Measurements from ENCODE around the gene PTBP2.

PTBP2 gene

DNA sequence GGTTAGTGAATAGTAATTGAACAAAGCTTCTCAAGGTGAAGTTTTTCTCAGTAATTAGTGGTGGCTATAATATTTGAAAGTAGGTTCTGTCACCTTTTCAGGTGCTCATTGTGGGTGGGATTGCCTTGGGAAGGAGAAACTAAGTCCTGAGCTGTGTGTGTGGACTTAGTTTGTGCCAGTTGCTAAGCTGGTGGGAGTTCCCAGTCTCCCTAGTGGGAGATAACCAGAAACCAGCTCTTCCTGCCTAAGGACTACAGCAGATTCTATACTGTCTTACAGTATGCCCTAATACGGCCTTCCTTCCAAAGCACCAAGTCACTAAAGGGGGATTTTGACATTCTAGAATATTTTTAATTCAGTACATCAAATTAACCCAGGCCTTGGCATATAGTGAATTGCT, 94.3 kb downstream of the PTBP2 start:
- in situ Hi-C loops (cut with HindIII; ENCODE audit: low sequenced_read_pairs) = no loop called here

DNA sequence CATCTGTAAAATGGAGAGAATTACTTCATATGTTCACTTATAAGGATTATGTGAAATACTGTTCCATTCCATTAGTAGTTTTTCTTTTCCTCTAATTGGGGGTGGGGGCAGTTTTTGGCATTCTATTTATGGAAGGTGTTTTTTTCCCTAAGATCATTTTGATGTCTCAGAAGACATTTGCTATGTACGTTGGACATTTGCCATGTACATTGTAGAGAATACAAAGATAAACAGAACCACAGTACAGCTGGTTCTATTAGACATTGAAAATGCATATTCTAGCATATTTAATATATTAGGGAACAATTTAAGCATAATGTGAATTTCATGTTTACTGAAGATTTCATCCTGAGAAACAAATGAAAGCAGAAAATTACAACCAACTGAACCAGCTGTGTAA, 98.5 kb downstream of the PTBP2 start:
- in situ Hi-C loops (cut with HindIII; ENCODE audit: low sequenced_read_pairs) = no loop called here

DNA sequence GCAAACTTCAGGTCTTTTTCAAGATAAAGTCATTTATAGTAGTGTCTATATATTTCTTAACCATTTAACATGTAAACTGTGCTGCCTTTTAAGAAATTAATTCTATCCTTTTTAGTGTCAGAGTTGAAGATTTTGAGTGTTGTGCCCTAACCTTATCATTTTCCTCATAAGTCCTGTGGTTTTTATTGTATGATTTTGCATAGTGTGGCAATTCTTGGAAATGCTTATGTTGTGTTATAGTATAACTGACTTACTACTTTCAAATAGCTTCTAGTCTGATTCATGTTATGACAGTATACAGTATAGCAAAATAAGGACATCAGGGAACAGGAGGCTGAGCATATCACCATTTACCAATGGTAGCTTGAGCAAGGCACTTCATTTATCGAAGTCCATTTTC, 99.1 kb downstream of the PTBP2 start:
- in situ Hi-C loops (cut with HindIII; ENCODE audit: low sequenced_read_pairs) = no loop called here

DNA sequence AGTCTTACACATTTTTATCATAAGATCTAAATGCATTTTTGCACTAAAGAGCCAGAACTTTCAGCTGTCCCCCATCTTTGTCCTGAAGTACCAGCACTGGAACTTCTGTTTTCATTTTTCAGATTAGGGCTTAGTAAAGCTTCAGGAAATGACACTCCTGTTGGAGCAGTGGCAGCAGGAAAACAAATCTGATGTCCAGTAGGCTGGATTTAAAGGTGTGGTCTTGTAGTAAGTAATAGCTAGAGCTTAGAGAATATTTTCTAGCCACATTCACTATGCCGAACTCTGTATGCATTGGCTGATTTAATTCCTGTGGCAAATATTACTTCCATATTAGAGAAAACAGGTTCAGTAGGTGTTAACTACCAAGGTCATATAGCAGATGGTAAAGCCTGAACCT, 103.6 kb downstream of the PTBP2 start:
- in situ Hi-C loops (cut with HindIII; ENCODE audit: low sequenced_read_pairs) = no loop called here

DNA sequence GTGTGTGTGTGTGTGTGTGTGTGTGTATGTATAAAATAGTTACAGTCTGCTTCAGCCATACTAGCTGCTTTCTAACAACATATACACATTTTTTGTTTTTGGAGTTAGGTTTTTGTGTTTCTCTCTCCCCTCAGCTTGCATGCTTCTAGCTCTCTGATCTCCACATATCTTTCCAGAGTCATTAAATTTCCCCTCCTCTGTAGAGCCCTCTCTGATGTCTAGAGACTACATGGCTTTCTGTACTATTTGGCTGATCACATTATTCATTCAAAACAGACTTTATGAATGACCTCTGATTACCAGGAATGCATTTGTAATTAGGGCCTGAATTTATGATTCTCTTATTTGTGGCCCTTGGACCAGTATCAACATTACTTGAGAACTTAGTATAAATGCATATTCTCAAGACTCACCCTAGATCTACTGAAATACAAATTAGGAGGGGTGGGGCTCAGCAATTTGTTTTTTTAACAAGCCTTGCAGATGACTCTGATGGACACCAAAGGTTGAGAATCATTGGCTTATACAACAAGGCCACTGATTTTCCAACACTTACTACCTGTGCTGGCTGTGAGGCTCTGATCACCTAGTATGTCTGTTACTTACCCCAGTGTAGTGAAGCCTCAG, 104.5 kb downstream of the PTBP2 start:
- in situ Hi-C loops (cut with HindIII; ENCODE audit: low sequenced_read_pairs) = no loop called here

DNA sequence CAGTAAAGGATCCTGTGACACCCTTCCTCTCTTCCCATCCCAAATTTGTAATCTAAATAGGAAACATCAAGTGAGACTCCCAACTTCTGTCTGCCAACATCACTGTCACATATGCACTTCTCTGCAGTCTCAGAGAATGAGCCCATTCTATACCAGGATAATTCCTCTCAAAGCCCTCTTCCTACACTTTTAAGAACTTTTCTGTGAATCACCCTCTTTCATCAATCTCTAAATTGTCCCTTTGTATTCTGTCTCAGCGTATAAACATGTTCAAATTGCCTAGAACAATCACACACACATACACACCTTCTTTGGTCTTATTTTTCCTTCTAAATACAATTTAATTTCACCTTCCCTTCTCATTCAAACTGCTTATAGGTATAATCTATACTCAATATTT, 111.8 kb downstream of the PTBP2 start:
- in situ Hi-C loops (cut with HindIII; ENCODE audit: low sequenced_read_pairs) = no loop called here

DNA sequence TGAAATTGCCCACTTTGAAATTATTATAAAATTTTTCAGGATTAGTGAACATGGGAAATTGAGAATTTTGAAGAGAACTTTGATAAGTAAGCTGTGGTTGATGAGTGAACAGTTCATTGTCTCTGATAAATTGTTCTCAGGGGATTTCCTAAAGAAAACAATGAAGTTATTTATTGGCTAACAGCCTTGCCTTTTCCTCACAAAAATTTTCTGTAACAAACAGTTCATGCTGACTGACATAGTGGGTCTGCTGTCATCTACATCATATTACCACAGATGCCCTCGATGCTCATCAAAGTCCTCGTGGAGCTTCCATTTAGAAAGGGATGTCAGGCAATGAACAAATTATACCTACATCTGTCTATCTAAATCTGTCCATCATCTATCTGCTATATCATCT, 113.4 kb downstream of the PTBP2 start:
- in situ Hi-C loops (cut with HindIII; ENCODE audit: low sequenced_read_pairs) = no loop called here

DNA sequence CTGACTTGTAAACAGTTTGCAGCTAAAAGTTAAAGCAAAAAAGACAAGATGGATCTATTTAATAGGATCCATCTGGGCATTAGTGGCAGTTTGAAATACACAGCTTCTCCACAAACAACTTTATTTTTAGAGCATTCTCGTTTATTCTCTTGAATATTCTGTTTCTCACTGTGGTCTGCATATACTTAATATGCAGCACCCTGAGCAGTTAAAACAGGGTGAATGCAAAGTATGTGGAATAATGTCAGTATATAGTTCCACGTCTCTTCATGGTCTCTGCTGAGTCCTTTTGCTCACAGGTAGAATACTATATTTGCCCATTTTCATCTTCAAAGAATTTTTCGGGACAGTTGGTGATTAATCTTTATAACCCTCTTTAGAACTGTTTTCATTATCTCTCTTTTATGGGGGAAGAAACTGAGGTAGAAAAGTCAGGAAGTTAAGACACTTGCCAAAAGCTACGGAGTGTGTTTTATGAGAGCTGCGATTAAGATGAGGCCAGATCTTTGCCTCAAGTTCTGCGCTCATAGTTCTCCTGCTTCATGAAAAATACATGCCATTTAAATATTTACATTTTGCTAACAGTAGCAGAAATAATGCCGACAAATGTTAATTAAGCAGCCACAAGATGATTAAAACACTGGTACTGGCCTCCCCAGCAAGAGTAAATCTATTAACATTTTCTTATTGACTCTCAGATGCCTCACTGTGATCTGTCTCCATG, 115.6 kb downstream of the PTBP2 start:
- in situ Hi-C loops (cut with HindIII; ENCODE audit: low sequenced_read_pairs) = no loop called here

DNA sequence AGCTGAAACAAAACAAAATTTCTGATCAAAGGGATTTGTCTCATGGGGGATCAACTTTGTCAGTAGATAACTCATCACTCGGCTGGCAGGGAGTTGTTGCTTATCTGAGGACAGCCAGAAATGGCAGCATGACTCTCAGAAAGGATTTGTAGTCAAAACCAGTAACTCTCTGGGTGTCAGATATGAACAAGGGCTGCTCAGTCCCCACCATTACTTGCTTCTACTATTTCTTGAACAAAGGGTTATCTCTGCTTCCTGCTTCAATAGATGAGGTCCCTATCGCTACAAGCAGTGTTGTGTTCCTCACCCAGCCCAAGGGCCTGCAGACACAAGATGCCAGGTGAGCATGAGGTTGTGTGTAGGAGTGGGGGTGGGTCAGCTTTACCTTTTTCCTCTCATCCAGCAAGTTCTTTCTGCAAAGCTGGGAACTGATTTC, 116.2 kb downstream of the PTBP2 start:
- in situ Hi-C loops (cut with HindIII; ENCODE audit: low sequenced_read_pairs) = no loop called here

DNA sequence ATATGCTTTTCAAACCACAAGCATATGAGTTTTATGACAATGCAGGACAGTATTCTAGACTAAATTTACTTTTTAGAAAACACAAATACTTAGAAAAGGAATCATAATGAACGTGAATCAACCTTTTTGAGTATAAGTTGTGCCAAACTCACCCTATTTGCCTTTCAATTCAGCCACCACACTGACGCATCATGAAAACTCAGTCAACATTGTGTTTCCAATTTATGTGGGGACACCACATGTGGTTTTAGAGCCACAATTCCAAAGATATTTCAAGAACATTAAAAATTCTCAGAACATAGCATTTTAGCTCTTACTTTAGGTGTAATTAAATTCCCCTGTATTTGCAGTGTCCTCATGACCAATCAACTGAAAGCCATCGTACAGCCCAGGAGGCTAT, 118.8 kb downstream of the PTBP2 start:
- in situ Hi-C loops (cut with HindIII; ENCODE audit: low sequenced_read_pairs) = no loop called here

DNA sequence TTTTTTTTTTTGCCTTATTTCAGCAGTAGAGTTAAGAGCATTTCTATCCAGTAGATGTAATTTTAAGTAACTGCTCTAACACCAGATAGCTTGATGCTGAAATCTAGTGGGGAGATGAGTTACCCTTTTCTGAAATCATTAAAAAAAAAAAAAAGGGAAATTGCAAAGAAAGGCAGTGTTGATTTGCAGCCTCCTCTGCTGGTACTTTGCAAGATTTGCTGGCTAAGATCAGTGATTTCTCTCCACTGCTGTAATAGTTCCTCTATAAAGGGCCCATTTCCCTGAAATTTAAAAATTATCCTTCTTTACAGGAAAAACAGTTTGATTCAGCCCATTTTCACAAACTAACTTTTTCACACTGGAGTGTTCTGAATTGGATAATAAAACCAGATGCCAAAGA, 120.6 kb downstream of the PTBP2 start:
- in situ Hi-C loops (cut with HindIII; ENCODE audit: low sequenced_read_pairs) = no loop called here

DNA sequence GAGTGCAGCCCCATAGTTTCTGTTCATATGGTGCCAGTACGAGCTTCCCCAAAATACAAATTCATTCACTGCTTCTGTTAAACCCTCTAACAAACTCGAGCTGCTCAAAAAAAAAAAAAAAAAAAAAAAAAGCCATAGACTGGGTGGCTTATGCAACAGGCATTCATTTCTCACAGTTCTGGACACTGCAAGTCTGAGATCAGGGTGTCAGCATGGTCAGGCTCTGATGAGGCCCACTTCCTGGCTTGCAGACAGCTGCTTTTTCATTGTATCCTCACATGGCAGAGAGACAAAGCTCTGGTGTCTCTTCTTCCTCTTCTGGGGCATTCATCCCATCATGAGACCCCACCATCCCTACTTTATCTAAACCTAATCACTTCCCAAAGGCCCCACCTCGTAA, 121.6 kb downstream of the PTBP2 start:
- in situ Hi-C loops (cut with HindIII; ENCODE audit: low sequenced_read_pairs) = no loop called here

DNA sequence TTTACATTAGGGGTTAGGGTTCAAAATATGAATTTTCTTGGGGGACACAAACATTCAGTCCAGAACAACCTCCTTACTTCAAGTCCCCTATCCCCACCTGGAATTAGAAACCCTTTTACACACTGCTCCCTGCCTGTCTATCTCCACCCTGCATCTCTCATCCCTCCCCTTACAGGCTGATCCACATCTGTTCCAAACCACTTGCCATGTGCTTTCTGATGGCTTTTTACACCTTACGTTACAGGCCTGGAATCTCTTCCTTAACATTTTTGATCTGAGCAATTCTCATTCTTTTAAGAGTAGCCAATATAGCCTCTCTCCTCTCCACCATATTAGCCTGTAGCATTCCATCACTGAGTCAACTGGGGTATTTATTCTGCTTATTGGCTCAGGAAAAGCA, 122.0 kb downstream of the PTBP2 start:
- in situ Hi-C loops (cut with HindIII; ENCODE audit: low sequenced_read_pairs) = no loop called here

DNA sequence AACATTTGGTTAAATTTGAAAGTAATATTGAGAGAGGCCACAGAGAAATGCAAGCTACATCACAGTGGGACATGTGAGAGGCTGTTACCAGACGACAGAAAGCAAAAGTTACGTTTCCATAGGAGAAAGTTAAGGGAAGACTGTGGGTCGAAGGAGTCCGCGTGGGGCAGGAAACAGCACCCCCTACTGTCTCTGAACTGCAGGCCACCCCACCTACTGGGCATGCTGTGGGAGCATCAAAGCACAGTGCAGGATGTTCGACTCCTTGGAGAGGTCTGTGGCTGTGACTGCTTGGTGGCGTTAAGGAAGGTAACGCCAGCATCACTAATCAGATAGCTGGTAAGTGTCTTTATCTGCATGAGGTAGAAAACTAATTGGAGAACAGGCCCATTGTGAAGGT, 123.9 kb downstream of the PTBP2 start:
- in situ Hi-C loops (cut with HindIII; ENCODE audit: low sequenced_read_pairs) = no loop called here

DNA sequence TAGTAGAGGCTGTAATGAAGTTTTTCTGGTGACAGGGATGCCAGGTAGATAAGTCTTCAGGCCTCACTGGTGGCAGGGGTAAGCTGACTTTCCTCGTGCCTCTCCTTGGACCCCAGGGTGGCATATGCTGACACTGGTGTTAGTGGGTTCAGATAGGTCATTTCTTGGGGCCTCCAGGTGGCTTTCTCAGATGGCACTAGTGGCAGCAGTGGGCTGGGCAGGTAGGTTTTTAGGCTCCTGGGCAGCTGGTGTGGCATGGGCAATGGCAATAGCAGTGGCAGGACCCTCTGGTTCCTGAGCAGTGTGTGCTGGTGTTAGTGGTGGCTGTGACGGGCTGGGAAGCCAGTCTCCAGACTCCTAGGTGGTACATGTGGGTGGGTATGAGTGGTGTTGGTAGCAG, 140.3 kb downstream of the PTBP2 start:
- in situ Hi-C loops (cut with HindIII; ENCODE audit: low sequenced_read_pairs) = no loop called here

DNA sequence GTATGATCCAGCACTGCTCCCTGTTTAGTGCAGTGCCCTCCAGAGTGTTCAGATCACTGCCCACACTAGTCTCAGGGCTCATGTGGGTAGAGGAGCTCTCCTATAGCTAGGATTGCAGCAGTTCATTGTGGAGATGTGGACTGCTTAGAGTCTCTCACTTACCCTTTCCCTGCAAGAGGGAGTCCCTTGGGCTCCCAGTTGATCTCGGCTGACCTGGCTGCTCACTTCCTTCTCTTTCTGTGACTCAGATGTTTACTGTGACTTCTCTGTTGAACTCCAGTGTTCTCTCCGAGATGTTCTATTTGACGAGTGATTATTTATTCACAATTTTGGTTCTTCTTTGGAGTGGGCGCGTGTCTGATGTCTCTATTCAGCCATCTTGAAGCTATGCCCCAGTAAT, 141.9 kb downstream of the PTBP2 start:
- in situ Hi-C loops (cut with HindIII; ENCODE audit: low sequenced_read_pairs) = no loop called here

Measured in DLD1 (cell line).